Ascending aorta (tissue), 2 donors: ENCODE results near the gene CRTC1. TPM values are rescaled to one million over a fixed set of nuclear protein-coding genes. Genes with fewer than 3 reads are reported as not detected.

Source experiments
- DNase-seq, 2 donors: peaks; one replicate each; pipeline ENCODE4 v3.0.0-alpha.2; 2019; ENCODE audit warnings: low spot score in 2 of 2
- H3K27ac ChIP-seq, 2 donors: fragments of 200-600 bp; sonication (generic); one replicate each; pipeline ENCODE4 v1.5.1; 2016 to 2017; ENCODE audit warnings: mild to moderate bottlenecking in 1 of 2
- H3K27me3 ChIP-seq: fragments of 200-600 bp; sonication (generic); one replicate; pipeline ENCODE4 v1.5.1; 2017
- H3K36me3 ChIP-seq, 2 donors: fragments of 200-600 bp; sonication (generic); one replicate each; pipeline ENCODE4 v1.5.1; 2016
- H3K4me1 ChIP-seq, 2 donors: fragments of 200-600 bp; sonication (generic); one replicate each; pipeline ENCODE4 v1.5.1; 2016 to 2017; ENCODE audit warnings: mild to moderate bottlenecking in 1 of 2
- H3K4me3 ChIP-seq, 2 donors: fragments of 200-600 bp; sonication (generic); one replicate each; pipeline ENCODE4 v1.5.1; 2016 to 2017; ENCODE audit warnings: mild to moderate bottlenecking in 1 of 2
- H3K9me3 ChIP-seq, 2 donors: fragments of 200-600 bp; sonication (generic); one replicate each; pipeline ENCODE4 v1.5.1; 2016
- intact Hi-C: fragments of 100-400 bp; cut with DNase I; formaldehyde crosslinking; loops from one replicate; pipeline ENCODE4 v1.15.1; 2023
- total RNA-seq: library from RNA; depleted of rRNA; stranded (reverse); fragments of >200 nt; gene quantifications from one replicate; pipeline ENCODE4 v1.1.0, GENCODE V29; 2016
- TF ChIP-seq, protein P1 (sequence below), 3 experiments: fragments of 200-600 bp in 2 of 3; fragments of 450-650 bp in 1 of 3; sonication (generic) in 2 of 3; IDR thresholded peaks; one replicate each; pipeline ENCODE4 v1.5.1; 2016 to 2019; ENCODE audit warnings: antibody characterized with exemption in 3 of 3, mild to moderate bottlenecking in 1 of 3, moderate library complexity in 1 of 3

CRTC1 gene
- total RNA-seq, 1 donor from 2014 or later, result 10.0 TPM

DNA sequence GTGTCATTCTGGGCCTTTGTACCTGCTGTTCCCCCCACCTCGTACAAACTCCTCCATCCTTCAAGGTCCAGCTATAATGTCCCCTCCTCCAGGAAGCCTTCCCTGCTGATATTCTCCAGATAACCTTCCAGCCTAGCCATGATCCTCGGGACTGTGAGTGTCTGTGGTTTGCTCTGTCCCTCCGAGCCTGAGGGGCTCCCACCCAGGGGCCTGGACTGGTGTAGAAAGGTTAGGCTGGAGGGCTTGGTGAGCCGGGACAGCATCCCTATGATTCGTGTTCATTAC is 110.5 kb downstream of the CRTC1 start:
- Histone ChIP-seq H3K4me3 (no peak overlapping the region), H3K36me3 (no peaks in the 10 kb centered on the region), H3K4me1 (peaks cover 10 to 22% of the 10 kb centered on the region in 2 donors), H3K9me3 (no peaks in the 10 kb centered on the region), H3K27ac (no peak overlapping the region), H3K27me3 (peaks cover 20% of the 10 kb centered on the region)
- intact Hi-C loops, result no loop called here
- DNase-seq, result no peak
- TF ChIP-seq, protein P1, sequence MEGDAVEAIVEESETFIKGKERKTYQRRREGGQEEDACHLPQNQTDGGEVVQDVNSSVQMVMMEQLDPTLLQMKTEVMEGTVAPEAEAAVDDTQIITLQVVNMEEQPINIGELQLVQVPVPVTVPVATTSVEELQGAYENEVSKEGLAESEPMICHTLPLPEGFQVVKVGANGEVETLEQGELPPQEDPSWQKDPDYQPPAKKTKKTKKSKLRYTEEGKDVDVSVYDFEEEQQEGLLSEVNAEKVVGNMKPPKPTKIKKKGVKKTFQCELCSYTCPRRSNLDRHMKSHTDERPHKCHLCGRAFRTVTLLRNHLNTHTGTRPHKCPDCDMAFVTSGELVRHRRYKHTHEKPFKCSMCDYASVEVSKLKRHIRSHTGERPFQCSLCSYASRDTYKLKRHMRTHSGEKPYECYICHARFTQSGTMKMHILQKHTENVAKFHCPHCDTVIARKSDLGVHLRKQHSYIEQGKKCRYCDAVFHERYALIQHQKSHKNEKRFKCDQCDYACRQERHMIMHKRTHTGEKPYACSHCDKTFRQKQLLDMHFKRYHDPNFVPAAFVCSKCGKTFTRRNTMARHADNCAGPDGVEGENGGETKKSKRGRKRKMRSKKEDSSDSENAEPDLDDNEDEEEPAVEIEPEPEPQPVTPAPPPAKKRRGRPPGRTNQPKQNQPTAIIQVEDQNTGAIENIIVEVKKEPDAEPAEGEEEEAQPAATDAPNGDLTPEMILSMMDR (IDR thresholded peaks at IDR 0.05), result no peak

DNA sequence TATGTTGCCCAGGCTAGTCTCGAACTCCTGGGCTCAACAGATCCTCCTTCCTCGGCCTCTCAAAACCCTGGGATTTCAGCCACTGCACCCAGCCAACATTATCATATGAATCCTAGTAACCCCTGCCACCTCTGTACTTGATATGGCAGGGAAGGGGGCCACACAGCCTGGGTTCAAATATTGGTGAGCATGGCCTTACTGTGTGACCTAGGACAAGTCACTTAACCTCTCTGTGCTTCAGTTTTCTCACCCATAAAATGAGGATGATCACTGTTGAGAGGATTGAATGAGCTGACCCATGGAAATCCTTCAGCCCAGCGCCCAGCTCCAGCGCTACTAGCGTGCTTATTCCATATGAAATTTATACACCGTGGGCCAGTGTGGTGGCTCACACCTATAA is 111.2 kb downstream of the CRTC1 start:
- no peak overlapping the region for H3K27ac ChIP-seq
- TF ChIP-seq, protein P1 (IDR thresholded peaks at IDR 0.05), result no peak
- DNase-seq, result no peak
- no peaks in the 10 kb centered on the region for H3K36me3 ChIP-seq
- H3K4me1 ChIP-seq, result peaks cover 4 to 15% of the 10 kb centered on the region in 2 donors
- no peak overlapping the region for H3K4me3 ChIP-seq
- peaks cover 12% of the 10 kb centered on the region for H3K27me3 ChIP-seq
- H3K9me3 ChIP-seq, result no peaks in the 10 kb centered on the region
- intact Hi-C loops, result no loop called here

DNA sequence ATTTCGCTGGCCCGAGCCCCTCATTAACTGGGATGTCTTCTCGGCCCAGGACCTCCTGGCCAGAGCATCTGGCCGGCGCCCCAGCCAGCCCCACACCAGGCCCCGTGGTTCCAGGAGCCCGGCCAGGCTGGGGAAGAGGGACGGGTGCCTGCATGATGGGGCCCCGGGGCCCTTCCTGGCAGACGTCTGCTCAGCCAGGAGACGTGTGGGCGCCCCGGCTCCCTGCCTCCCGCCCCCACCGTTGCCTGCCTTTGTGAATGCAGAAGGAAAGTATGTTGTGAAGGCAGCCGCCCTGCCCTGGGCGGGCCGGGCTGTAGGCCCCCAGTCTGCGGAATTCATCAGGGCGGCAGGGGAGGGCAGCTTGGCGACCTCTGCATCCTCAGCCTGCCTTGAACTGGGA is 112.1 kb downstream of the CRTC1 start:
- DNase-seq, result no peak
- Histone ChIP-seq H3K27me3 (peaks cover 8% of the 10 kb centered on the region), H3K36me3 (no peaks in the 10 kb centered on the region), H3K27ac (no peak overlapping the region), H3K4me1 (peaks cover 0 to 9% of the 10 kb centered on the region in 2 donors), H3K9me3 (no peaks in the 10 kb centered on the region), H3K4me3 (no peak overlapping the region)
- TF ChIP-seq, protein P1 (IDR thresholded peaks at IDR 0.05), result no peak
- intact Hi-C loops, result no loop called here

DNA sequence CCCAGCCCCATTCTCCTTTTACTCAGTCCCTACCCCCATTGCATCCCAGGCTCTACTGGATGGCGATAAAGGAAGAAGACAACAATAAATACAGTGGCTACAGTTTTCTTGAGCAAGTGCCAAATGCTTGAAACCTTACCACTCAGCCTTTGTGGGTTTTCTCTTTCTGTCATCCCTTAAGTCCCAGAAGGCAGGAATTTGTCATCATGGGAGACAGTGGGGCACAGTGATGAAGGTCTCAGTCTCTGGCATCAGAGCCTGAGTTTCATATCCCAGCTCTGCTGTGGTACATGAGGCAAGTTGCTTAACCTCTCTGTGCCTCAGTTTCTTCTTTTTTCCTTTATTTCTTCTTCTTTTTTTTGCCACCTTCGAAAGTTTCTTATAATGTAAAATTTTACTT is 112.8 kb downstream of the CRTC1 start:
- peaks cover 0 to 6% of the 10 kb centered on the region in 2 donors for H3K4me1 ChIP-seq
- DNase-seq, result no peak
- intact Hi-C loops, result no loop called here
- peaks cover 1% of the 10 kb centered on the region for H3K27me3 ChIP-seq
- H3K36me3 ChIP-seq, result no peaks in the 10 kb centered on the region
- no peaks in the 10 kb centered on the region for H3K9me3 ChIP-seq
- H3K27ac ChIP-seq, result no peak overlapping the region
- no peak overlapping the region for H3K4me3 ChIP-seq
- TF ChIP-seq, protein P1 (IDR thresholded peaks at IDR 0.05), result no peak

DNA sequence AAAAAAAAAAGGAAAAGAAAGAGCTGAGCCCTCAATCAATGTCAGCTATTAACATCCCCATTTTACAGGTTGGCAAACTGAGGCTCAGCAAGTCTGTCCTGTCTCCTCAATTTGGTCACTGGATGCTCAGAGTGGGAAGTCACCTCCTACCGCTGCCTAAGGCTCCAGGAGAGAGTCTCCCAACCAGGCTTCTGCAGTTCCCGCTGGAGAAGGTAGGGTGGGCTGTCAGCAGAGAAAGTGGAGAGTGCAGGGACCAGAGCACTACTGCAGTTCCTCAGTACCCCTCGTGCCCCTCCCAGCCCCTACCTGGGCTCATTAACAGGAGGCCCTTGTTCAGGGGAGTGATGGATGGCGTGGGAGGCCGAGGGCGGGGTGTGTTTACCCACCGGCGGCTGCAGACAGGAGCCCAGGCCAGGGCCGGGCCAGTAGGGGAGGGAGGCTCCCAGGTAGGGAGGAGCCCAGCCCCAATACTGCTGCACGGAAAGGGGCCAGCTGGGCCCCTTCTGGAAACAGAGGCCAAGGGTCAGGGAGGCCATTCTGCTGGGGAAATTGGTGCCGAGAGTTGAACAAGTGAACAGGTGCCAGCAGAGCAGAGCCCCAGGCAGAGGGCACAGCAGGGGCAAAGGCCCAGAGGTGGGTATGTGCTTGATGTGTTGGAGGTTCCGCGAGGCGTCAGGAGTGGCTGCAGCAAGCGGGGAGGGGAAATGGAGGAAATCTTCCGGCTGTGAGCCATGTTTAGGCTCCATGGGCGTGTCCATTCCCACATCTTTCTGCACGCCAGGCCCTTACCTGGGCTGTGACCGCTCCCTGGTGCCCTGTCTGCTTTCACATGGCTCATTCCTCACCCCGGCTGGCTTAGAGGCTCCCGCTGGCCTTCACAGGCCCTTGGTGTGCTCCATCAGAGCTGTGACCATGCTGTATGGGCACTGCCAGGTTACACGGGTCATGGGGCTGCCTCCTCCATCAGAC is 115.2 kb downstream of the CRTC1 start:
- Histone ChIP-seq H3K9me3 (no peaks in the 10 kb centered on the region), H3K4me1 (peaks cover 0 to 6% of the 10 kb centered on the region in 2 donors), H3K27me3 (no peaks in the 10 kb centered on the region), H3K27ac (no peak overlapping the region), H3K36me3 (no peaks in the 10 kb centered on the region), H3K4me3 (no peak overlapping the region)
- no peak for DNase-seq
- intact Hi-C loops, result no loop called here
- TF ChIP-seq, protein P1 (IDR thresholded peaks at IDR 0.05), result no peak
